ENCODE measurements around the gene ADCY9.
"Not testable (repeated sequence)": the region's sequence is repeated elsewhere in the genome, so short reads cannot be mapped to it uniquely, and the experiment has no call there.

The ADCY9 gene

GRCh38 chr16:4116325-4117249, at the start of gene ADCY9:
Gene ADCY9 (minus strand): TSS chr16:4116442. CDS start chr16:4115442, 1,000 bp downstream.
- peak; percentile 70 to 75 for DNase-seq

DNA sequence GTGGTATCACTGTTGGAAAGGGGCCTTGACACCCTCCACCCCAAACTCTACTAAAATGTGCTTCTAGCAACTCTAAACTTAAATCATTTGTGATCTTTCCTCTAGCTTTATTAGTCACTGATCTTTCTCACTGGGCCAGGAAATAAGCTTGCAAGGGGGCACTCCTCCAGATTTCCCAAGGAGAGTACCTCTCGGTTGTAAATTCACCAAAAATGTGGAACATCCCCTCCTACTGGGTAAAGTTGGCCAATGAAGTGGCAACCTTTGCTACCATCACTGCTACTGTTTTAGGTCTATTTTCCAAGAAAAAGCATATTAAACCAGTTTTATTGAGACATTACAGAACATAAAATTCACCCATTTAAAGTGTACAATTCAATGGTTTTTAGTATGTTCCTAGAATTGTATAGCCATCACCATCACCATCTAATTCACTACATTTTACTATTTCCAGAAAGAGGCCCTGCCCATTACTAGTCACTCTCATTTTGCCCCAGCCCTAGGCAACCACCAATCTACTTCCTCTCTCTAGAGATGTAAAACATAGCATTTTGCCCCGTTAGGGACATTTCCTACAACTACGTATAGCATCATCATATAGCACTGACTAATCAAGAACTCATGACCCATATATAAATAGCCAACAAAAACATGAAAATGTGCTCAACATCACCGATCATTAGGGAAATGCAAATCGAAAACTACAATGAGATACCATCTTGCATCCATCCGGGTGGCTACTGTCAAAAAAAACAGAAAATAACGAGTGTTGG, 44.6 kb upstream of the ADCY9 start:
- no peak for DNase-seq

DNA sequence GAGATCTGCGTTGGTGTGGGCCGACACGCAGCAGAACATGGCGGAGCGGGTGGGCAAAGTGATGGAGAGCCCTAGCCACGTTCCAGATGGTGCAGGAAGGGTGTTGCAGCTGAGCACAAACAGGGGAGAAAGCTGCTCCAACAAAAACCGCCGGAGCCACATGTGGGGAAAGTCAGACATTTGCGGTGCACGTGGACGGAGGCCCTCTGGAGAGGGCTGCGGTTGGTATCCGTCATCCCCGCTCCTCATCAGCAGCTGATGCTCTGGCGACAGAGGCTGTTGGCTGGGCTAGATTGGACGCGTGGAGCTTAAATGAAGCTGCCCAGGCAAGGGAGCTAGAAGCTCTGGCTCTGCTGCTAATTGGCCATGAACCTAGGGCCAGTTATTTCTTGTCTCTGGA, 43.5 kb upstream of the ADCY9 start:
- DNase-seq: no peak

DNA sequence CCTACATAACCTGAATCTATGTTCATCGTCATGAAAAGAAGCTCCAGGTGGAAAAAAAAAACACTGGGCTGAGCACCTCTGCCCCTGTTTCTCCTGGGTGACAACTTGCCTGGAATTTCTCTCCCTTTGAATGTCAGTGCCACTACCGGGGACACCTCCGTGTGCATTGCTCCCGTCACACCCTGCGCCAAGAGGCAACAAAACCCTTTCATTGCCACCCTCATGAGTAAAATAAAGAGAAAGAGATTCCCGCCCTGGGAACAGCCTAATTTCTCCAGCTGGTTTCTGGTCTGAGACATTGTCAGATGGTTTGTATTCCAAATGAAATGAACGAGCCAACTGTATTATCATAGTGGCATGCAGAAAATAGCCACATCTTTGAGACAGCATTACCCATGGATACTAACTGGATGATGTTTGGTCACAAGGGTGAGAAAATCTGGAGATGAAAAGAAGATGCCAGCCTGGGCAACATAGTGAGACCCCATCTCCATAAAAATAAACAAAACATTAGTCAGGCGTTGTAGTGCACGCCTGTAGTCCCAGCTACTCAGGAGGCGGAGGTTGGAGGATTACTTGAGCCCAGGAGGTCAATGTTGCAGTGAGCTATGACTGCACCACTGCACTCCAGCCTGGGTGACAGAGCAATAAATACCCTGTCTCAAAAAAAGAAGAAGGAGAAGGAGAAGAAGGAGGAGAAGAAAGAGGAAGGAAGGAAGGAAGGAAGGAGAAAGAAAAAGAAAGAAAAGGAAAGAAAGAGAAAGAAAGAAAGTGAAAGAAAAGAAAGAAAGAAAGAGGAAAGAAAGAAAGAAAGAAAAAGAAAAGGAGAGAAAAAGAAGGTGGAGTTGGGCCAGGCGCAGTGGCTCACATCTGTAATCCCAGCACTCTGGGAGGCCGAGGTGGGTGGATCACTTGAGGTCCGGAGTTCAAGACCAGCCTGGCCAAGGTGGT, 42.2 kb upstream of the ADCY9 start:
- DNase-seq: no peak

DNA sequence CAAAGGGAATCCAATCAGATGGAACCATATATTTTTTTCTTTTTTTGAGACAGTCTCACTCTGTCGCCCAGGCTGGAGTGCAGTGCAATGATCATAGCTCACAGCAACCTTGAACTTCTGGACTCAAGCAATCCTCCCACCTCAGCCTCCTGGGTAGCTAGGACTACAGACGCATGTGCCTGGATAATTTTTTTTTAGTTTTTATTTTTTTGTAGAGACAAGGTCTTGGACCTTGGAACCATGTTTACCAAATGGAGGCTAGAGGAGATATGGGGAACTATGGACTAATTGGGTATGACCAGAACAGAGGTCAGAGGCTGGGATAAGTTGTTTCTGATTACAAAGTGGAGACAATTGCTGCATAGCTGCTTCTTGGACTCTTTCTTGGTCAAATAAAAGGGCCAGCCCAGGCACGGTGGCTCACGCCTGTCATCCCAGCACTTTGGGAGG, 41.2 kb upstream of the ADCY9 start:
- DNase-seq: no peak

DNA sequence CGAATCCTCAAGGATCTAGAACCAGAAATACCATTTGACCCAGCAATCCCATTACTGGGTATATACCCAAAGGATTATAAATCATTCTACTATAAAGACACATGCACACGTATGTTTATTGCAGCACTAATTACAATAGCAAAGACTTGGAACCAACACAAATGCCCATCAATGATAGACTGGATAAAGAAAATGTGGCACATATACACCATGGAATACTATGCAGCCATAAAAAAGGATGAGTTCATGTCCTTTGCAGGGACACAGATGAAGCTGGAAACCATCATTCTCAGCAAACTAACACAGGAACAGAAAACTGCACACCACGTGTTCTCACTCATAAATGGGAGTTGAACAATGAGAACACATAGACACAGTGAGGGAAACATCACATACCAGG, 40.3 kb upstream of the ADCY9 start:
- not testable (repeated sequence) for DNase-seq

- not testable (repeated sequence) for DNase-seq
These were observed 37.1 kb upstream of the ADCY9 start for GRCh38 chr16:4153364-4153763.

DNA sequence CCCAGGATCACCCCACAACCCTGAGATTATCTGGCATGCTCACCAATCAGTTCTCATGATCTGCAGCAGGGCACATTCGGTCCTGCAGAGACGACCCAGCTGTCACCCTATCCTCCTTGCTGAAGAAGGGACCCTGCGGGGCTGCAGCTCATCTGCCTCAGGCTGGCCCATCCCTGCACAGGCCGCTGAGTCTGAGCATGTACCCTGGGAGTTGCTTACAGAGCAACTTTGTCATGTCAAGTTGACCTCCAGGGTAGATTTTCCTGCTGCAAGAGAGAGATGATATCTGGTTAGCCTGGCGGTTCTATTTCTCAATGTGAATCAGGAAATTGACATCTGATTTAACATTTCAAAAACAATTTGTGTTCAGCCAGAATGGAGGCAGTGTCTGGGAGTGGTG, 36.0 kb upstream of the ADCY9 start:
- no peak for DNase-seq

GRCh38 chr16:4147236-4147635, 31.0 kb upstream of the ADCY9 start:
- no peak for DNase-seq

DNA sequence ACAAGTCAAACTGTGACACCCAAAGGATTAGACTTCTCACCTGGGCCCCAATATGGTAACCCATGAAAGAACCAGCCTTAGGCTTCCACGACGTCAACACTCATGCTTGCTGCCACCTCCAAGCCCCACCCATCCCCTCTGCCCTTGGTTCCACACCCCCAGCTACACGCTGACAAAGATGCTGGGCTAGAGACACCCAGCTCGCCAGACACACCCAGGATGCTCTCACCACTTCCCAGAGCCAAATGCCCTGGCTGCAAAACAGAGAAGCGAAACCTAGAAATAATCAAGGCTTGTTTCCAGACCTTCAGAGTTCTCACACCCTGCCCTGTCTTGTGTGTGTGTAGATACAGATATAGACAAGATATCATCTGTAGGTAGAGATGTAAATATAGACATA, 26.0 kb upstream of the ADCY9 start:
- peak in 1 of 2 experiments; percentile 16 for DNase-seq

DNA sequence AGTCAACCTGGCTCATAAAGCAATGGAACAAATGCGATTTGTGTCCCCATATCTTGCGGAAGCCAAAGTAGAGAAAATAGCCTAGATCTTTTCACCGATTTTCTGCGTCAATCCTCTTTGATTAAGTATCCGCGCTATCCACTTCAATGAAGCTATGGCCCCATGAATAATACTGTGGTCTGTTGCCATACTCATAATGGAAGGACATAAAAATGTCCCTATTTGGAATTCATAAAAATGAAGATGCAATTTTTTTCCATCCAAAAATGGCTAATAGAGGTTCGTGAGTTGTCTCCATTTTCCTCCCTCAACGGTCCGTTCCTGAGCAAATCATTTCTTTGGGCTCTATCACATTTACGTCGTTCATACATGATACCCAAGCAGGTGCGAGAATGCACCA, 25.4 kb upstream of the ADCY9 start:
- no peak for DNase-seq

DNA sequence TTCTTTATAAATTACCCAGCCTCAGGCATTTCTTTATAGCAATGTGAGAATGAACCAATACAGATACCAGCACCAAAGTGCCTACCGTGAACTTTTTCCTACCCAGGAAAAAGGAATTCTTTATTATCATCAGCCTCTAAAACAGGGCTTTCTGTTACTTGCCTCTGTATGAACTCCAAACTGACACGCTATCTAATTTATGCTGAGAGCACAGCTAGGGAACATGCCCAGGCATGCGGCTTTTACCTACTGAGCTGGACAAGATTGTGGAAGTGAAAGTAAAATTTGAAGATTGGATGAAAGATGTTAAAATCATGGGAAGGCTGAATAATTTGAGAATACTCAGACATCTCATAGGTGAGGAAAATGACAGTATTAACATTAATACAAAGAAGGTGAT, 24.4 kb upstream of the ADCY9 start:
- DNase-seq: no peak

GRCh38 chr16:4139968-4140367, 23.7 kb upstream of the ADCY9 start:
- DNase-seq: no peak

DNA sequence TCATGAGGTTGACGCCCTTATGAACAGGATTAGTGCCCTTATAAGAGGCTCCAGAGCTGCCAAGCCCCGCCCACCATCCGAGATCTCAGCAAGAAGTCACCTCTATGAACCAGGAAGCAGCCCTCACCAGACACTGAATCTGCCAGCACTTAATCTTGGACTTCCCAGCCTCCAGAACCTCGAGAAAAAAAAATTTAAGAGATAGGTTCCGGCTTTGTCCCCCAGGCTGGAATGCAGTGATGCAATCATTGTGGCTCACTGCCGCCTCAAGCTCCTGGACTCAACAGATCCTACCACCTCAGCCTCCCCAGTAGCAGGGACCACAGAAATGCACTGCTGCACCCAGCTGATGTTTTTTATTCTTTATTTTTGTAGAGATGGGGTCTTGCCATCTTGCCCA, 22.5 kb upstream of the ADCY9 start:
- no peak for DNase-seq

- no peak for DNase-seq
These were observed 21.2 kb upstream of the ADCY9 start for GRCh38 chr16:4137438-4137837.

DNA sequence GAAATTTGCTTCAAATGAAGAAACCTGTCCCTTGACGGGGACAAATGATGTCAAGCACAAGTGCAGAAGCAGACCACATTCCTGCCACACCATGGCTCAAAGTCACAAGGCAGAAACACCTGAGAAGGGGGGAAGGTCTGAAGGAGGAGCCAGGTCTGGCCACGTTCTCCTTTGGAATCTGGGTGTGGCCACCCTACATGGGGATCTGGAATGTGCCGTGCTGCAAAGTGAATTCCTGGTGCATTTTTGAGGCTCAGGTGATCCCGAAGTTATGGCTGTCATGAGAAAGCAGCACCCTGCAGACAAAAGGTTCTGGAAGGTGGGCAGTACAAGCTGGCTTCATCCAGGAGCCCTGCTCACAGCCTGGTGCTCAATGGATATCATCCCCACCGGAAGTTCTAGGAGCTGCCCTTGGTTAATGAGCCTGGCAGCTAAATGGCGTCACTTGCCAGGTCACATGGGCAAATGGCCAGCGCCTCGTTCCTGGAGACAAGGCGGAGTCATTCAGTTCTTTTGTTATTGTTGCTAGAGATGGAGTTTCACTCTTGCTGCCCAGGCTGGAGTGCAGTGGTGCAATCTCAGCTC, 20.1 kb upstream of the ADCY9 start:
- no peak for DNase-seq

GRCh38 chr16:4135537-4135936, 19.3 kb upstream of the ADCY9 start:
- no peak for DNase-seq

DNA sequence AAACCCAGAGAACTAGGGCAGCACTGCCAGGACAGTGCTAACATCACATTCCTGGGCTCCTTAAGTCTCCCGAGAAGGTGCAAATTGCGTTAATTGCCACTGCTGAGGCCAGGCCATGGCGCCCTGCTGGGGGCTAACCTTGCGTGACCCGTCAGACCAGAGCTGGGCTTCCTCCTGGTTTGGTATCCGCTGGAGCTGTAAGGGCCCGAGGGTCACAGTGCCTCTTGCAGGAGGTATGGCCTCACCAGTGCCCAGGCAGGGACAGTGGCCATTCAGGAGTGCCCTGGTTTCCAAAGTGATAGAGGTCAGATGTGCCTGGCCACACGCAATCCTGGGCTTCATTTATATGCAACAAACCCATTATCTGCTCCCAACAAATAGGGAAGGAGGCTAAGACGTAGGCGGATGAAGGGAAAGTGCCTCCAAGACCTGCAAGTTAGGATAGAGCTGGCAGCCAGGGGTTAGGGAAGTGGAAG, 17.7 kb upstream of the ADCY9 start:
- no peak for DNase-seq

- DNase-seq: no peak
These were observed 15.4 kb upstream of the ADCY9 start for GRCh38 chr16:4131621-4132020.

- DNase-seq: no peak
These were observed 8.5 kb upstream of the ADCY9 start for GRCh38 chr16:4124535-4125294.

GRCh38 chr16:4123616-4124300, 7.5 kb upstream of the ADCY9 start:
- DNase-seq: no peak

All from activated CD4-positive, alpha-beta T cell treated with anti-CD3 and anti-CD28 coated beads, Interleukin-2, amount 50 U/mL, for 48 hours (primary cell).